22Rv1 (cell line): ENCODE results near the gene EVI5.

Experiments
- H3K27ac ChIP-seq: fragments of 450-650 bp; 2 replicates; pipeline ENCODE4 v1.5.1; 2017
- ZFX ChIP-seq: fragments of 450-650 bp; IDR thresholded peaks from 2 replicates; pipeline ENCODE4 v1.6.1; 2017; ENCODE audit warnings: antibody characterized with exemption, borderline replicate concordance
- TF ChIP-seq, protein P1 (sequence below): fragments of 450-650 bp; IDR thresholded peaks from 2 replicates; pipeline ENCODE4 v1.5.1; 2017; ENCODE audit warnings: mild to moderate bottlenecking

EVI5 gene

DNA sequence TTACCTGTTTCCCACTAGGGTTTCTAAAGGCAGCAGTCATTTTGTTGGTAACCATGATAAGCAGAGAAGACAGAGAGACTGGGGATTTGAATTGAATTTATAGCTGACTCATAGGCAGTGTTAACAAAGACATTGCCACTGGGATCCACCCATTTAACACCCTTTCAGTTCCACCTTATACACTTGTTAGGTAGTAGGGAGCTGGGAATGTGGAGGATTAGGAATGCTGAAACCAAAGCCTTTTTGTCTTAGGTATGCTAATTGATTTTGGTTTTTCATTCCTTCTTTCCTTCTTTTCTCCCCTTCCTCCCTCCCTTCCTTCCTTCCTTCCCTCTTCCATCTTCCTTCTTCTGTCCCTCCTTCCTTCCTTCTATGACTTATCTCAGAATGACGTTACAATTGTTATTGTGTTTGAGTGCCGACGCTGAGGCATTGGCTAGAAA, 7.5 kb upstream of the EVI5 start:
- H3K27ac ChIP-seq: no peak overlapping the region
- TF ChIP-seq, protein P1, sequence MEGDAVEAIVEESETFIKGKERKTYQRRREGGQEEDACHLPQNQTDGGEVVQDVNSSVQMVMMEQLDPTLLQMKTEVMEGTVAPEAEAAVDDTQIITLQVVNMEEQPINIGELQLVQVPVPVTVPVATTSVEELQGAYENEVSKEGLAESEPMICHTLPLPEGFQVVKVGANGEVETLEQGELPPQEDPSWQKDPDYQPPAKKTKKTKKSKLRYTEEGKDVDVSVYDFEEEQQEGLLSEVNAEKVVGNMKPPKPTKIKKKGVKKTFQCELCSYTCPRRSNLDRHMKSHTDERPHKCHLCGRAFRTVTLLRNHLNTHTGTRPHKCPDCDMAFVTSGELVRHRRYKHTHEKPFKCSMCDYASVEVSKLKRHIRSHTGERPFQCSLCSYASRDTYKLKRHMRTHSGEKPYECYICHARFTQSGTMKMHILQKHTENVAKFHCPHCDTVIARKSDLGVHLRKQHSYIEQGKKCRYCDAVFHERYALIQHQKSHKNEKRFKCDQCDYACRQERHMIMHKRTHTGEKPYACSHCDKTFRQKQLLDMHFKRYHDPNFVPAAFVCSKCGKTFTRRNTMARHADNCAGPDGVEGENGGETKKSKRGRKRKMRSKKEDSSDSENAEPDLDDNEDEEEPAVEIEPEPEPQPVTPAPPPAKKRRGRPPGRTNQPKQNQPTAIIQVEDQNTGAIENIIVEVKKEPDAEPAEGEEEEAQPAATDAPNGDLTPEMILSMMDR: no peak
- no peak for TF ChIP-seq ZFX

DNA sequence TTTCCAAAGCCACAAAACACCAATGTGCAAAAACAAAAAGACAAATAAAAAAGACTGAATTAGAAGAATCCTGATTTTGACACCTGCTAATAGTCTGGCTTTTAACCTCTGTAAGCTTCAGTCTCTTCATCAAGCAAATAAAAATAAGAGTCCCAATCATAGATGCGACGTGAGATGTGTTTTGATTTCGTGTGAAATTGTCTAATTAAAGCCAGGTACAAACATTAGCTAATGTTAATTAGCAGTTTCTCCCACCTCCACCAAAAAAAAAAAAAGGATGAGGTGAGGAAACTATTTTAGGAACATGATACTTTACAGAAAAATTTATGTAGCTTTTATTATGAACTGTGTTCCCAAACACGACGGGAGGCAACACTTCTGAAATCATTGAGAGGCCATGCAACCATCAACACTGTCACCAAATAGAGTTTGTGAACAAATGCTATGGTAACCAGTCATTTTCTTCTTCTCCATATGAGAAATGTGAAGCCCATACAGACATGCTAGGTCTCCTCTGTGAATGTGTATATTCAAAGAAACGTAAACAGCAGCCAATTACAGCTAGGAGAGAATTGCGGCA, 6.7 kb upstream of the EVI5 start:
- no peak overlapping the region for H3K27ac ChIP-seq
- TF ChIP-seq, protein P1: no peak
- no peak for TF ChIP-seq ZFX

DNA sequence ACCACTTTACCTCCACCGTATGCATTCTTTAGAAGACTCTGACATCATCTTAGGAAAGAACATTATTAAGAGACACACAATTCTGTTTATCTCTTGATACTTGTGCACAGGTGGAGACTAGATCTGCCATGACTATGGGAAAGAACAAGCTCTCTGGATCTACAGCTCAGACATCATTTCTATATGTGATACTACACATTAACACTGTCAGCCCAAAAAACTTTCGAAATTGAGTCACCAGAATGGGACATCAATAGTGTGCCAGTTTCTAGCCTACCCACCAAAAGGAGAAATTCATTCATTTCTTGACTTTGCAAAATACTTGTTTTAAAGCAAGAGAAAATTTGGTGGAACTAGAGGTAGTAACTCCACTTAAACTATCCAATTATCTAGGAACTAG, 6.0 kb upstream of the EVI5 start:
- TF ChIP-seq ZFX: no peak
- TF ChIP-seq, protein P1: no peak
- no peak overlapping the region for H3K27ac ChIP-seq

DNA sequence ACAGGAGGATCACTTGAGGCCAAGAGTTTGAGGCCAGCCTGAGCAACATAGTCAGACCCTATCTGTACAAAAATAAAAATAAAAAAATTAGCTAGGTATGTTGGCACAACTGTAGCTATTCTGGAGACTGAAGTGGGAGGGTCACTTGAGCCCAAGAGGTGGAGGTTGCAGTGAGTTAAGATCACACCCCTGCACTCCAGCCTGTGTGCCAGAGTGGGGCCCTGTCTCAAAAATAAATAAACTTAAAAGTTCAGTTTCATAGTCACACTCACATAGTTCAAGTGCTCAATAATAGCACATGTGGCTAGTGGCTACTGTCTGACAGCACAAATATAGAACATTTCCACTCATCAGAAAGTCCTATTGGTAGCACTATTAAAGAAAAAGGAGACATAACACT, 5.2 kb upstream of the EVI5 start:
- no peak for TF ChIP-seq ZFX
- H3K27ac ChIP-seq: no peak overlapping the region

DNA sequence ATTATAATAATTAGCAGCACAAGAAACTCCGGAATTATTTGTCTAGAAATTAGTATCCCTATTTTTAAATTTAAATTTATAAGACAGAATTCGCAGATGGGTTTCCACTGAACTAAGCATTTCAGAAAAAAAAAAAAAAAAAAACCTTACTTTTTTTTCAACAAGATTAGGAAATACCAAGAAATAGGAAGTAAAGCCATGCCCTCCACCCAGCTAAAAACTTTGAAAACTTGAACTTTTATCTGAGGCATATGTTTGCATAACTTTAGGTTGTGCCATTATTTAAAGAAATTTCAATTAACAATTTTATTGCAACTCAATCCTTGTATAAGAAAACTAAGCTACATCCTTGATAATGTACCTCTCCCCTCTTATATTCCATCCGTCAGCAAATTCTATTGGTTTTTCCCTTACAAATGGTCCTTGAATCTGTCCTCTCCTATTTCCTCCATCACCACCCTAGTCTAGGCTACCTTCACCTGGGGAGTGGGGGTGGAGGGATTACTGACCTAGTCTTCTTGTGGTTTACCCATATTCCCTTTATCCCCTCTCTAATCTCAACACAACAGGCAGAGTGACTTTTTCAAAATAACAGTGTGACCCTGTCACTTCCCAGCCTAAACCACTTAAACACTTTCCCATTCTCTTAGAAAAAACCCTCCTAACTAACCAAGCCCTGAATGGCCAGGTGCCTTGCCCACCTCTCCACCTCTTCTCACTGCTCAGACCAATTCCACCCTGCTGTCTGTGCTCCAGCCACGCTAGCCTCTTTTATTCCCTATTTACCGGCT, 1.4 kb upstream of the EVI5 start:
- H3K27ac ChIP-seq: no peak overlapping the region
- TF ChIP-seq, protein P1: no peak
- no peak for TF ChIP-seq ZFX

DNA sequence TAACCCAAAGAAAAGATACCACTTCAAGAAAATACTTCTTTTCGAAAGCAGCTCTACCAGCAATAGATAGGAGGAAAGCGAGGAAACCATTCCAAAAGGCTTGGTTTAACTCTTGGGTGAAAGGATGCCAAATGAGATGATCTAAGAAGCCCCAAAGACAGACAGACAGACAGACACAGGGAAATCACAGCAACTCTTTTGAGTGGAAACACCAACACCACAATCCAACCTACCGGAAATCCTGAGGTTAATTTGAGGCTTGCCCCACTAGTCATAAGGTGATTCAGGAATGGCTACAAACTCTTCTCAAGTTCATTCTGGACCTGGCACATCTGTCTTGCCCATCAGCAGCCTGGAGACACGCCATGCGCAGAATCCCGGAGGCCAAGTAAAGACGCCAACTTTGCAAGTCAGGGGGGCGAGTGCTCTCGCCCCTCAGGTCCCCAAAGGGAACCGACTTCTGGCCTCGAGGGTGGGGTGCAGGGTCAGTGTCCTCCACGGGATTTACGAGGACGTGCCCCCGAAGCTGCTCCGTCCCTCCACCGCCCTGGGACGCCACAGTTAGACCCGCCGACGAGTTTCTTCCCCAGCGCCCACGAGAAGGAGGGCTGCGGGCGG, 778 bp downstream of the EVI5 start:
- peak overlapping the region; percentile 86 for H3K27ac ChIP-seq
- TF ChIP-seq, protein P1: no peak
- TF ChIP-seq ZFX: no peak

DNA sequence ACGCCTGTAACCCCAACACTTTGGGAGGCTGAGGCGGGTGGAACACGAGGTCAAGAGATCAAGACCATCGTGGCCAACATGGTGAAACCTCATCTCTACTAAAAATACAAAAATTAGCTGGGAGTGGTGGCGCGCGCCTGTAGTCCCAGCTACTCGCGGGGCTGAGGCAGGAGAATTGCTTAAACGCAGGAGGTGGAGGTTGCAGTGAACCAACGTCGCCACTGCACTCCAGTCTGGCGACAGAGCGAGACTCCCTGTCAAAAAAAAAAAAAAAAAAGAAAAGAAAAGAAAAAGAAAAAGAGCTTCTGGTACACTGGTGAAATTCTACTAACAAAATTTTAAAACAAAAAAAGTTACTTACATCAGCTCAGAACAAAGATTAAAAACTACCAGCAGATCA, 1.4 kb downstream of the EVI5 start:
- H3K27ac ChIP-seq: peak overlapping the region; percentile 86; the same call in 1 of the 2 replicates

DNA sequence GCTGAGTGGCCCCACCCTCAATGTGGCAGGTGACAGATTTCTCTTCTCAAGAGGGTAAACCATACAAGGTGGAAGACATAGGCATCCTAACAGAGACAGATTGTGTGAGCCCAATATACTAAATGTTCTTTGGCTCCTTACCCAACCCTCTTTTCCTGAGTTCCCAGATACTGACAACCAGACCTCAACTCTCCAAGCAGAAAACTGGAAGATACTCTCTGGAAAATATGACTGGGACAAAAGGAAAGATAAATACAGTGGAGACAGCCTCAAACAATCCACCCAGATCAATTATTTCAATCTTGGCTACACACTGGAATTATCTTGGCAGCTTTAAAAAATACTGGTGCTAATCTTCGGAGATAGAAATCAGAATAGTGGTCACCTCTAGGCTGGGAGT, 6.5 kb downstream of the EVI5 start:
- TF ChIP-seq, protein P1: no peak
- TF ChIP-seq ZFX: no peak
- no peak overlapping the region for H3K27ac ChIP-seq
